ENCODE results near the gene NANOS2. TPM values are rescaled to one million over a fixed set of nuclear protein-coding genes. Genes with fewer than 3 reads are reported as not detected.

The NANOS2 gene
- total and polyA plus RNA-seq, 2 experiments from 2014 or later, result not detected

- no peak for TF ChIP-seq CTCF (IDR thresholded peaks at IDR 0.05; ENCODE audit: low read depth, low read length)
- Histone ChIP-seq H3K27ac (no peak overlapping the region), H3K36me3 (peaks cover 3% of the 10 kb centered on the region), H3K4me3 (no peak overlapping the region), H3K9me3 (ENCODE audit: low read depth) (no peaks in the 10 kb centered on the region), H3K4me1 (ENCODE audit: low read depth) (peaks cover 16% of the 10 kb centered on the region), H3K27me3 (no peaks in the 10 kb centered on the region)
- no peak for DNase-seq (ENCODE audit: low read depth in 1 of 2, low spot score in 1 of 2)
Measured at GRCh38 chr19:45881082-45881908, 33.3 kb downstream of the NANOS2 start.

GRCh38 chr19:45879971-45880370, 34.6 kb downstream of the NANOS2 start:
- TF ChIP-seq CTCF (IDR thresholded peaks at IDR 0.05; ENCODE audit: low read depth, low read length), result no peak
- no peak overlapping the region for H3K4me3 ChIP-seq

GRCh38 chr19:45879055-45879454, 35.5 kb downstream of the NANOS2 start:
- no peak for DNase-seq (ENCODE audit: low read depth in 1 of 2, low spot score in 1 of 2)
- no peak for TF ChIP-seq CTCF (IDR thresholded peaks at IDR 0.05; ENCODE audit: low read depth, low read length)
- H3K27me3 ChIP-seq, result no peaks in the 10 kb centered on the region
- H3K27ac ChIP-seq, result no peak overlapping the region
- no peak overlapping the region for H3K4me3 ChIP-seq
- H3K36me3 ChIP-seq, result no peaks in the 10 kb centered on the region
- H3K4me1 ChIP-seq (ENCODE audit: low read depth), result peaks cover 19% of the 10 kb centered on the region
- H3K9me3 ChIP-seq (ENCODE audit: low read depth), result no peaks in the 10 kb centered on the region

More at GRCh38 chr19:45879971-45880370, 34.6 kb downstream of the NANOS2 start:
- Histone ChIP-seq H3K9me3 (ENCODE audit: low read depth) (no peaks in the 10 kb centered on the region), H3K36me3 (peaks cover 3% of the 10 kb centered on the region), H3K27me3 (no peaks in the 10 kb centered on the region), H3K27ac (no peak overlapping the region), H3K4me1 (ENCODE audit: low read depth) (peaks cover 19% of the 10 kb centered on the region)
- no peak for DNase-seq (ENCODE audit: low read depth in 1 of 2, low spot score in 1 of 2)

GRCh38 chr19:45878043-45878794, 36.4 kb downstream of the NANOS2 start:
- Histone ChIP-seq H3K27me3 (no peaks in the 10 kb centered on the region), H3K27ac (no peak overlapping the region), H3K4me3 (no peak overlapping the region), H3K9me3 (ENCODE audit: low read depth) (no peaks in the 10 kb centered on the region), H3K4me1 (ENCODE audit: low read depth) (peaks cover 19% of the 10 kb centered on the region), H3K36me3 (no peaks in the 10 kb centered on the region)
- no peak for TF ChIP-seq CTCF (IDR thresholded peaks at IDR 0.05; ENCODE audit: low read depth, low read length)
- DNase-seq (ENCODE audit: low read depth in 1 of 2, low spot score in 1 of 2), result no peak

GRCh38 chr19:45876411-45877197, 38.0 kb downstream of the NANOS2 start:
- Histone ChIP-seq H3K27ac (peak overlapping the region; percentile 50), H3K36me3 (no peaks in the 10 kb centered on the region), H3K4me1 (ENCODE audit: low read depth) (peaks cover 9% of the 10 kb centered on the region), H3K4me3 (no peak overlapping the region), H3K27me3 (no peaks in the 10 kb centered on the region), H3K9me3 (ENCODE audit: low read depth) (no peaks in the 10 kb centered on the region)
- peak; percentile 41 to 75 for DNase-seq (ENCODE audit: low read depth in 1 of 2, low spot score in 1 of 2)
- no peak for TF ChIP-seq CTCF (IDR thresholded peaks at IDR 0.05; ENCODE audit: low read depth, low read length)

Data from cardiac muscle cell (in vitro differentiated cells and primary cell).